ENCODE results near the gene ZC3H10.

ZC3H10 gene

GRCh38 chr12:56129942-56130495 lies 12.0 kb downstream of the ZC3H10 start:
- Histone ChIP-seq H3K4me1 (ENCODE audit: insufficient read depth, low read length) (peaks cover 33% of the 10 kb centered on the region), H3K27me3 (ENCODE audit: control insufficient read depth in 1 of 2, insufficient read depth in 2 of 2, low read length in 2 of 2) (no peaks in the 10 kb centered on the region), H3K4me3 (ENCODE audit: low read depth in 1 of 2, low read length in 2 of 2) (peak overlapping the region; percentile 66 to 91), H3K27ac (ENCODE audit: low read depth, low read length) (peak overlapping the region; percentile 92), H3K9me3 (ENCODE audit: low read length) (no peaks in the 10 kb centered on the region), H3K36me3 (ENCODE audit: insufficient read depth, low read length) (peaks cover 45% of the 10 kb centered on the region), H3K9ac (ENCODE audit: low read length) (peak overlapping the region; percentile 67)

- no peak overlapping the region for H3K9ac ChIP-seq (ENCODE audit: low read length)
- peaks cover 30% of the 10 kb centered on the region for H3K4me1 ChIP-seq (ENCODE audit: insufficient read depth, low read length)
- H3K4me3 ChIP-seq (ENCODE audit: low read depth in 1 of 2, low read length in 2 of 2) = no peak overlapping the region
- no peaks in the 10 kb centered on the region for H3K9me3 ChIP-seq (ENCODE audit: low read length)
- H3K27me3 ChIP-seq (ENCODE audit: control insufficient read depth in 1 of 2, insufficient read depth in 2 of 2, low read length in 2 of 2) = no peaks in the 10 kb centered on the region
- peaks cover 52% of the 10 kb centered on the region for H3K36me3 ChIP-seq (ENCODE audit: insufficient read depth, low read length)
- H3K27ac ChIP-seq (ENCODE audit: low read depth, low read length) = no peak overlapping the region
Observed at GRCh38 chr12:56130876-56131275, 12.8 kb downstream of the ZC3H10 start.

DNA sequence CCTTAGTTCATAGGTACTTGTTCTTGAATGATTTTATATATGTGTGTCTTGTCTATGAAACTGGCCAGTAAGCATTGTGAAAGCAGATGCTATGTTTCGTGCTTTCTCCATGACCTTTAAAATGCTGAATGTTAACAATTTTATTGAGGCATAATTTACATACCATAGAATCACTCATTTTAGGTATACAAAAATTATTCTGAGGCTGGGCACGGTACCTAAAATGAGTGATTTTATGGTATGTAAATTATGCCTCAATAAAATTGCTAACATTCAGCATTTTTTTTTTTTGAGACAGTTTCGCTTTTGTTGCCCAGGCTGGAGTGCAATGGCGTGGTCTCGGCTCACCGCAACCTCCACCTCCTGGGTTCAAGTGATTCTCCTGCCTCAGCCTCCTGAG lies 16.8 kb downstream of the ZC3H10 start:
- Histone ChIP-seq H3K27ac (ENCODE audit: low read depth, low read length) (no peak overlapping the region), H3K9ac (ENCODE audit: low read length) (no peak overlapping the region), H3K4me3 (ENCODE audit: low read depth in 1 of 2, low read length in 2 of 2) (no peak overlapping the region), H3K36me3 (ENCODE audit: insufficient read depth, low read length) (peaks cover 88% of the 10 kb centered on the region), H3K27me3 (ENCODE audit: control insufficient read depth in 1 of 2, insufficient read depth in 2 of 2, low read length in 2 of 2) (no peaks in the 10 kb centered on the region), H3K9me3 (ENCODE audit: low read length) (no peaks in the 10 kb centered on the region), H3K4me1 (ENCODE audit: insufficient read depth, low read length) (peaks cover 9% of the 10 kb centered on the region)

GRCh38 chr12:56137853-56138571 lies 19.9 kb downstream of the ZC3H10 start:
- H3K4me1 ChIP-seq (ENCODE audit: insufficient read depth, low read length) = no peaks in the 10 kb centered on the region
- no peaks in the 10 kb centered on the region for H3K9me3 ChIP-seq (ENCODE audit: low read length)
- no peak overlapping the region for H3K27ac ChIP-seq (ENCODE audit: low read depth, low read length)
- H3K36me3 ChIP-seq (ENCODE audit: insufficient read depth, low read length) = peaks cover 88% of the 10 kb centered on the region
- H3K27me3 ChIP-seq (ENCODE audit: control insufficient read depth in 1 of 2, insufficient read depth in 2 of 2, low read length in 2 of 2) = no peaks in the 10 kb centered on the region
- no peak overlapping the region for H3K4me3 ChIP-seq (ENCODE audit: low read depth in 1 of 2, low read length in 2 of 2)
- no peak overlapping the region for H3K9ac ChIP-seq (ENCODE audit: low read length)

DNA sequence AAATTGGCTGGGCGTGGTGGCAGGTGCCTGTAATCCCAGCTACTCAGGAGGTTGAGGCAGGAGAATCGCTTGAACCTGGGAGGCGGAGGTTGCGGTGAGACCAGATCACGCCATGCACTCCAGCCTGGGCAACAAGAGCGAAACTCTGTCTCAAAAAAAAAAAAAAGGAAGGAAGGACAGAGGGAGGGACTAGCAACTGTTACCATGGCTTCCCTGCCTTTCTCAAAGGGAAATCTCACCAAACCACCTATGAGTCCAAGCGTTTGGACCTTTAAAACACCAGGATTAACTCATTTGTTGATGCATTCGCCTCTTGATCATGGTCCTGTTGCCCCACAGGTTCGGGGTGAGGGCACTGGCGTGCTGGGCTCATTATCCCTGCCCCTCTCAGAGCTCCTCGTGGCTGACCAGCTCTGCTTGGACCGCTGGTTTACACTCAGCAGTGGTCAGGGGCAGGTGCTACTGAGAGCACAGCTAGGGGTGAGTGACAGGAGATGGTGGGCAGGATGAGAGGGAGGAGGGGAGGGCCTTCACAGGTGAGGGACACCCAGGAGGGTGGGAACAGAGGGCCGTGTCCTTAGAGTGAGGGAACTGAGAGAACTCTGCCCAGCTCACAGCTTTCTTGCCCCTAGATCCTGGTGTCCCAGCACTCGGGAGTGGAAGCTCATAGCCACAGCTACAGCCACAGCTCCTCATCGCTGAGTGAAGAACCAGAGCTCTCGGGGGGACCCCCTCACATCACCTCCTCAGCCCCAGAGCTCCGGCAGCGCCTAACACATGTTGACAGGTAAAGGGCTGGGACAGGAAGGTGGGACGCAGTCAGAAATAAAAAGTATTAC lies 24.1 kb downstream of the ZC3H10 start:
- H3K9me3 ChIP-seq (ENCODE audit: low read length) = no peaks in the 10 kb centered on the region
- no peak overlapping the region for H3K27ac ChIP-seq (ENCODE audit: low read depth, low read length)
- H3K27me3 ChIP-seq (ENCODE audit: control insufficient read depth in 1 of 2, insufficient read depth in 2 of 2, low read length in 2 of 2) = no peaks in the 10 kb centered on the region
- no peaks in the 10 kb centered on the region for H3K4me1 ChIP-seq (ENCODE audit: insufficient read depth, low read length)
- peaks cover 68% of the 10 kb centered on the region for H3K36me3 ChIP-seq (ENCODE audit: insufficient read depth, low read length)
- no peak overlapping the region for H3K4me3 ChIP-seq (ENCODE audit: low read depth in 1 of 2, low read length in 2 of 2)
- H3K9ac ChIP-seq (ENCODE audit: low read length) = no peak overlapping the region

GRCh38 chr12:56143217-56143616 lies 25.2 kb downstream of the ZC3H10 start:
- H3K9ac ChIP-seq (ENCODE audit: low read length) = no peak overlapping the region
- no peaks in the 10 kb centered on the region for H3K27me3 ChIP-seq (ENCODE audit: control insufficient read depth in 1 of 2, insufficient read depth in 2 of 2, low read length in 2 of 2)
- no peaks in the 10 kb centered on the region for H3K9me3 ChIP-seq (ENCODE audit: low read length)
- no peak overlapping the region for H3K27ac ChIP-seq (ENCODE audit: low read depth, low read length)
- H3K4me1 ChIP-seq (ENCODE audit: insufficient read depth, low read length) = no peaks in the 10 kb centered on the region
- no peak overlapping the region for H3K4me3 ChIP-seq (ENCODE audit: low read depth in 1 of 2, low read length in 2 of 2)
- peaks cover 58% of the 10 kb centered on the region for H3K36me3 ChIP-seq (ENCODE audit: insufficient read depth, low read length)

- no peak overlapping the region for H3K9ac ChIP-seq (ENCODE audit: low read length)
- peaks cover 51% of the 10 kb centered on the region for H3K36me3 ChIP-seq (ENCODE audit: insufficient read depth, low read length)
- H3K9me3 ChIP-seq (ENCODE audit: low read length) = no peaks in the 10 kb centered on the region
- no peak overlapping the region for H3K27ac ChIP-seq (ENCODE audit: low read depth, low read length)
- no peaks in the 10 kb centered on the region for H3K4me1 ChIP-seq (ENCODE audit: insufficient read depth, low read length)
- no peaks in the 10 kb centered on the region for H3K27me3 ChIP-seq (ENCODE audit: control insufficient read depth in 1 of 2, insufficient read depth in 2 of 2, low read length in 2 of 2)
- no peak overlapping the region for H3K4me3 ChIP-seq (ENCODE audit: low read depth in 1 of 2, low read length in 2 of 2)
Observed at GRCh38 chr12:56143870-56144269, 25.8 kb downstream of the ZC3H10 start.

DNA sequence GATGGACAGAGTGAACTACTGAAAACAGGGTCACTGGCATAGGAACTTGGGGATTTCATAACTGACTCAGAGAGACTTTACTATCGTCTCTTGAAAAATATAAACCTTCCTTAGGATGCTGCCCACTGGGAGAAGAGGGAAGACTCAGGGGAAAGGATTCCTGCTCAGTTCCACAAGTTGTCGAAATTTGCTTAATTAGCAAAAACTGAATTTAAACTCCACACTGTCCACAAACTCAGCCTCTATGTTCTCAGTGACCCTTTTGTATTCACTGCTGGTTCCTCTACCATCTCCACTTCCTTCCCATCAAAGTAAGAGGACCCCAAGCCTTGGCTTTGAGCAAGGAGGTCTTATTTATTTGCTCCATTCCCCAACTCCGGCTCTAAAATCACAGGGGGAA lies 27.2 kb downstream of the ZC3H10 start:
- Histone ChIP-seq H3K36me3 (ENCODE audit: insufficient read depth, low read length) (peaks cover 42% of the 10 kb centered on the region), H3K9ac (ENCODE audit: low read length) (no peak overlapping the region), H3K9me3 (ENCODE audit: low read length) (no peaks in the 10 kb centered on the region), H3K27ac (ENCODE audit: low read depth, low read length) (no peak overlapping the region), H3K4me1 (ENCODE audit: insufficient read depth, low read length) (no peaks in the 10 kb centered on the region), H3K4me3 (ENCODE audit: low read depth in 1 of 2, low read length in 2 of 2) (no peak overlapping the region), H3K27me3 (ENCODE audit: control insufficient read depth in 1 of 2, insufficient read depth in 2 of 2, low read length in 2 of 2) (no peaks in the 10 kb centered on the region)

GRCh38 chr12:56146492-56147460 lies 28.7 kb downstream of the ZC3H10 start:
- no peaks in the 10 kb centered on the region for H3K27me3 ChIP-seq (ENCODE audit: control insufficient read depth in 1 of 2, insufficient read depth in 2 of 2, low read length in 2 of 2)
- H3K36me3 ChIP-seq (ENCODE audit: insufficient read depth, low read length) = peaks cover 30% of the 10 kb centered on the region
- no peak overlapping the region for H3K9ac ChIP-seq (ENCODE audit: low read length)
- H3K4me1 ChIP-seq (ENCODE audit: insufficient read depth, low read length) = peaks cover 6% of the 10 kb centered on the region
- no peak overlapping the region for H3K4me3 ChIP-seq (ENCODE audit: low read depth in 1 of 2, low read length in 2 of 2)
- no peaks in the 10 kb centered on the region for H3K9me3 ChIP-seq (ENCODE audit: low read length)
- H3K27ac ChIP-seq (ENCODE audit: low read depth, low read length) = no peak overlapping the region

DNA sequence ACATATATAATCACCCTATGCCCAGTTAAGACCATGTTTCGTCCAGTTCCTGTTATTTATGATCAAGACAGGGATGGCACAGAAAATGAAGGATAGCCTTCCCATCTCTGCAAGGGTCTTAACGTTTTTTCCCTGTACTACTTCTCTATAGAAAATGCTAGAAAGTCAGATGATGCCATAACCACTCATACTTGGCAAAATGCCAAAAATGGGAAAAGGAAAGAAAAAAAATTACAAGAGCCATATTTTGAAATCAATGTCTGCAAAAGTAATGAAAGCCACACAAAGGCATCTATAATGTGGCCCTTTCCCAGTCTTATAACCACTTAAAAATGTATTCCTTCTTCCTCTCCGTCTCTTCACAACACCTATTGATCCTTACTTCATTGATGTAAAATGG lies 32.5 kb downstream of the ZC3H10 start:
- H3K27ac ChIP-seq (ENCODE audit: low read depth, low read length) = no peak overlapping the region
- peaks cover 16% of the 10 kb centered on the region for H3K4me1 ChIP-seq (ENCODE audit: insufficient read depth, low read length)
- no peaks in the 10 kb centered on the region for H3K27me3 ChIP-seq (ENCODE audit: control insufficient read depth in 1 of 2, insufficient read depth in 2 of 2, low read length in 2 of 2)
- H3K9ac ChIP-seq (ENCODE audit: low read length) = no peak overlapping the region
- H3K36me3 ChIP-seq (ENCODE audit: insufficient read depth, low read length) = no peaks in the 10 kb centered on the region
- no peaks in the 10 kb centered on the region for H3K9me3 ChIP-seq (ENCODE audit: low read length)
- no peak overlapping the region for H3K4me3 ChIP-seq (ENCODE audit: low read depth in 1 of 2, low read length in 2 of 2)

DNA sequence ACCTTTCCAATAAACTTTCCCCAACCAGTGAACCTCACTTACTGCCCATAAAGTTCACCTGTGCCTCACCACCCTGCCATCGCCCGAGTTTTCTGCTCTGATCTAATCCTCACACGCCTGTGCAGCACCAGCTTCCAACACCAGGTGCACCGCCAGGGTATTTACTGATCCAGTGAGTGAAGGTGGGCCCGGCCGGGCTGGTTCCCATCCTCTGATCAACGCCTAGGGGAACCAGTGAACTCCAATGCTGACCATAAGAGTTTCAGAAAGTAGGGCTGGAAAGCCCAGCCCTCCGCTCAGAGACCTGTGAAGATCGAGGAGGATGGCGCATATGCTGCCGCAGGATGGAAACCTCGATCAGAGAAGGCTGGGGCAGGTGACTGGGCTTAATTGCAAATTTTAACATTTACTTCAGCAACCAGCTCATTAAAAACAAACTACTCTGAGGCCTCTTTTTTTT lies 33.6 kb downstream of the ZC3H10 start:
- Histone ChIP-seq H3K4me1 (ENCODE audit: insufficient read depth, low read length) (peaks cover 16% of the 10 kb centered on the region), H3K9me3 (ENCODE audit: low read length) (no peaks in the 10 kb centered on the region), H3K4me3 (ENCODE audit: low read depth in 1 of 2, low read length in 2 of 2) (peak overlapping the region; percentile 45 to 93), H3K27me3 (ENCODE audit: control insufficient read depth in 1 of 2, insufficient read depth in 2 of 2, low read length in 2 of 2) (no peaks in the 10 kb centered on the region), H3K27ac (ENCODE audit: low read depth, low read length) (peak overlapping the region; percentile 75), H3K36me3 (ENCODE audit: insufficient read depth, low read length) (no peaks in the 10 kb centered on the region), H3K9ac (ENCODE audit: low read length) (peak overlapping the region; percentile 82)
